A549 (cell line): ENCODE results near the gene SCYGR1. TPM values are rescaled to one million over a fixed set of nuclear protein-coding genes. Genes with fewer than 3 reads are reported as not detected.

Source experiments
- ATAC-seq, 2 experiments: fragments of 200-7000 bp in 1 of 2; fragments of >200 bp in 1 of 2; cut with Nextera tagmentation in 1 of 2; cut with Tn5 transposase in 1 of 2; 3 replicates each; pipeline versions ENCODE4 v1.8.0 to v1.9.1; 2018 to 2020; ENCODE audit warnings: mild to moderate bottlenecking in 1 of 2, moderate library complexity in 1 of 2
- CTCF ChIA-PET: fragments of 300-600 bp; sonication (Branson Sonifier 250); formaldehyde crosslinking; extraction: SDS; loops from one replicate; lab custom pipeline; 2021; ENCODE audit warnings: antibody characterized with exemption, inconsistent platforms; lab: Yijun Ruan, JAX
- POLR2A ChIA-PET: fragments of 350-600 bp; formaldehyde crosslinking; extraction: SDS; loops from one replicate; lab custom pipeline; 2021; ENCODE audit warnings: antibody characterized with exemption, inconsistent platforms; lab: Yijun Ruan, JAX
- DNase-seq, 2 experiments: peaks; one replicate each; pipeline versions ENCODE4 v3.0.0 to v3.0.0-alpha.2; 2011 to 2016; ENCODE audit warnings: low read depth in 1 of 2, low spot score in 1 of 2
- FAIRE-seq: peaks from 2 replicates; lab custom pipeline; 2011; peaks lifted over from hg19 to GRCh38; lab: Jason Lieb, UNC
- H3K27ac ChIP-seq, 2 experiments: fragments of >200 bp; sonication (Bioruptor Twin); formaldehyde crosslinking; 3 replicates each; pipeline ENCODE4 v1.5.1; 2016 to 2017
- H3K4me1 ChIP-seq: fragments of >200 bp; sonication (Bioruptor Twin); formaldehyde crosslinking; 3 replicates; pipeline ENCODE4 v1.6.1; 2016
- H3K4me2 ChIP-seq: fragments of >200 bp; sonication (Bioruptor Twin); formaldehyde crosslinking; 3 replicates; pipeline ENCODE4 v1.6.1; 2016
- H3K4me3 ChIP-seq: fragments of >200 bp; sonication (Bioruptor Twin); formaldehyde crosslinking; 3 replicates; pipeline ENCODE4 v1.5.1; 2016
- H3K9me3 ChIP-seq: fragments of >200 bp; sonication (Bioruptor Twin); formaldehyde crosslinking; 3 replicates; pipeline ENCODE4 v1.6.1; 2016
- BHLHE40 ChIP-seq: IDR thresholded peaks from 2 replicates; pipeline ENCODE4 v1.6.1; 2012; ENCODE audit warnings: low read depth, low read length, inconsistent platforms
- CEBPB ChIP-seq, 2 experiments: fragments of >200 bp in 1 of 2; sonication (Bioruptor Twin) in 1 of 2; formaldehyde crosslinking in 1 of 2; IDR thresholded peaks; 2 replicates each; pipeline ENCODE4 v1.6.1; 2012 to 2016
- FOXS1 ChIP-seq: fragments of 250-450 bp; sonication (Bioruptor Pico); IDR thresholded peaks from 2 replicates; pipeline ENCODE4 v1.5.0; 2020; ENCODE audit warnings: mild to moderate bottlenecking, moderate library complexity
- HEYL ChIP-seq: fragments of 250-450 bp; sonication (Bioruptor Pico); IDR thresholded peaks from 2 replicates; pipeline ENCODE4 v1.8.0; 2021; ENCODE audit warnings: mild to moderate bottlenecking, moderate library complexity
- HOXA7 ChIP-seq: fragments of 250-450 bp; sonication (Bioruptor Pico); IDR thresholded peaks from 2 replicates; pipeline ENCODE4 v1.5.0; 2020; ENCODE audit warnings: mild to moderate bottlenecking, moderate library complexity
- JUN ChIP-seq, 2 experiments: fragments of >200 bp; sonication (Bioruptor Twin); formaldehyde crosslinking; IDR thresholded peaks; 2 replicates in 1 of 2; 3 replicates in 1 of 2; pipeline ENCODE4 v1.6.1; 2016 to 2017
- JUNB ChIP-seq: fragments of >200 bp; sonication (Bioruptor Twin); formaldehyde crosslinking; IDR thresholded peaks from 2 replicates; pipeline ENCODE4 v1.6.1; 2016
- KDM1A ChIP-seq: fragments of 200-600 bp; sonication (generic); IDR thresholded peaks from 2 replicates; pipeline ENCODE4 v1.6.1; 2016; ENCODE audit warnings: low read depth, mild to moderate bottlenecking
- MYC ChIP-seq: IDR thresholded peaks from 2 replicates; pipeline ENCODE4 v1.6.1; 2012; ENCODE audit warnings: mild to moderate bottlenecking, inconsistent platforms, low read length, improper control_type of control experiment, borderline replicate concordance
- NFE2L2 ChIP-seq: fragments of 150-350 bp; conservative IDR thresholded peaks from 2 replicates; pipeline ENCODE4 v1.6.1; 2014; ENCODE audit warnings: low read length
- NPAS2 ChIP-seq: fragments of 250-450 bp; sonication (Bioruptor Pico); IDR thresholded peaks from 2 replicates; pipeline ENCODE4 v1.8.0; 2022; ENCODE audit warnings: mild to moderate bottlenecking, moderate library complexity, borderline replicate concordance
- PHF8 ChIP-seq: fragments of 200-600 bp; sonication (generic); IDR thresholded peaks from 2 replicates; pipeline ENCODE4 v1.6.1; 2016; ENCODE audit warnings: low read depth, mild to moderate bottlenecking, antibody characterized with exemption, moderate library complexity, borderline replicate concordance
- RAD21 ChIP-seq, 2 experiments: fragments of >200 bp in 1 of 2; sonication (Bioruptor Twin) in 1 of 2; formaldehyde crosslinking in 1 of 2; IDR thresholded peaks in 1 of 2; conservative IDR thresholded peaks in 1 of 2; 2 replicates in 1 of 2; 3 replicates in 1 of 2; pipeline ENCODE4 v1.6.1; 2012 to 2018; ENCODE audit warnings: inconsistent platforms in 1 of 2
- RARB ChIP-seq: fragments of 250-450 bp; sonication (Bioruptor Pico); IDR thresholded peaks from 2 replicates; pipeline ENCODE4 v1.8.0; 2021; ENCODE audit warnings: mild to moderate bottlenecking, moderate library complexity
- RNF2 ChIP-seq: fragments of 200-600 bp; sonication (generic); IDR thresholded peaks from 2 replicates; pipeline ENCODE4 v1.6.1; 2016; ENCODE audit warnings: low read depth, mild to moderate bottlenecking, antibody characterized with exemption, moderate library complexity, borderline replicate concordance
- SREBF2 ChIP-seq: fragments of 450-650 bp; IDR thresholded peaks from 2 replicates; pipeline ENCODE4 v1.6.1; 2014; ENCODE audit warnings: mild to moderate bottlenecking, moderate library complexity
- whole genome bisulfite sequencing: methylation state at CpG from one replicate; pipeline ENCODE4 v1.1.6; 2017; ENCODE audit errors: missing lambda C conversion rate; 5-methylcytosine and 5-hydroxymethylcytosine counted together
- polyA plus RNA-seq, 4 experiments: library from polyadenylated mRNA; depleted of rRNA in 3 of 4; stranded (reverse); fragments of >200 nt; fragmentation: RNase III in 1 of 4; extraction: RNeasy Plus Mini Kit Qiagen cat#74134 plus additional on column Dnase treatment in 1 of 4; gene quantifications; 2 replicates in 3 of 4; 3 replicates in 1 of 4; pipeline ENCODE4 v1.2.3, GENCODE V29; 2011 to 2017
- TF ChIP-seq, protein P1 (sequence below): fragments of 200-600 bp; sonication (generic); IDR thresholded peaks from 2 replicates; pipeline ENCODE4 v1.6.1; 2016; ENCODE audit warnings: antibody characterized with exemption, mild to moderate bottlenecking, moderate library complexity
- TF ChIP-seq, protein P2 (sequence below): fragments of >200 bp; sonication (Bioruptor Twin); formaldehyde crosslinking; IDR thresholded peaks from 3 replicates; pipeline ENCODE4 v1.6.1; 2016
- TF ChIP-seq, protein P3 (sequence below): fragments of >200 bp; sonication (Bioruptor Twin); formaldehyde crosslinking; IDR thresholded peaks from 2 replicates; pipeline ENCODE4 v1.6.1; 2016
- TF ChIP-seq, protein P4 (sequence below): IDR thresholded peaks from 2 replicates; pipeline ENCODE4 v1.6.1; 2012; ENCODE audit warnings: low read depth, borderline replicate concordance
- TF ChIP-seq, protein P5 (sequence below): fragments of 250-450 bp; sonication (Bioruptor Pico); IDR thresholded peaks from 2 replicates; pipeline ENCODE4 v1.5.0; 2021; ENCODE audit warnings: mild to moderate bottlenecking, moderate library complexity, borderline replicate concordance
- TF ChIP-seq, protein P6 (sequence below): fragments of 150-350 bp; IDR thresholded peaks from 2 replicates; pipeline ENCODE4 v1.6.1; 2014; ENCODE audit warnings: low read depth, mild to moderate bottlenecking, low read length
- TF ChIP-seq, protein P7 (sequence below): fragments of 250-450 bp; sonication (Bioruptor Pico); IDR thresholded peaks from 2 replicates; pipeline ENCODE4 v1.5.0; 2020; ENCODE audit warnings: low read depth, mild to moderate bottlenecking, moderate library complexity

Gene SCYGR1
- polyA plus RNA-seq, 2 of the 4 experiments (the other 2 are of a cell fraction): not detected

DNA sequence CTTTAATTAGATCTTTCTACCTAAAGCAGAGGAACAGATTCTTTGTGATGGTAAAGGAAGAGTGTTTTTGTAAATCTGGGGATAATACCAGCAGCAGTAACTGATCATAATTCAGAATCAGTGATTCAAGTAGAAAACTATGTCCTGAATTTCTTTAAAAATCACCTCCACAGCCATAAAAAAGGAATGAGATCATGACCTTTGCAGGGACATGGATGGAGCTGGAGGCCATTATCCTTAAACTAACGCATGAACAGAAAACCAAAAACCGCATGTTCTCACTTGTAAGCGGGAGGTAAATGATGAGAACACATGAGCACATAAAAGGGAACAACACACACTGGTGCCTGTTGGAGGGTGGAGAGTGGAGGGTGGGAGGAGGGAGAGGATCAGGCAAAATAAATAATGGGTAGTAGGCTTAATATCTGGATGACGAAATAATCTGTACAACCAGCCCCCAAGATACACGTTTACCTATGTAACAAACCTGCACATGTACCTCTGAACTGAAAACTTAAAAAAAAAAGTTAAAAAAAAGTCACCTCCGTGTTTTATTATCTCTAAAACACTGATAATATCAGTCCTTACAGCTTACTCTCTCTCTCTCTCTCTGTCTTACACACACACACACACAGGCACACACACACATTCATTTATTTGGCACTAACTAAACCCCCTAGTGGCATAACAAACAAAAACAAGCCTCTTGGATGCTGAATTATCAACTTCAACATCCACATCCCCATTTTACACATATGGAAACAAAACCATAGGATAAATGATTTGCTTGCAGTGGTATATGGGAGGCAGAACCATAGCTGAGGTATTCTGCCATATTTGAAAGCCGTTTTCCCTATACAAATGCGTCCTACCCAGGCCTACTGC is 10.0 kb downstream of the SCYGR1 start (continued):
- TF ChIP-seq, protein P1, sequence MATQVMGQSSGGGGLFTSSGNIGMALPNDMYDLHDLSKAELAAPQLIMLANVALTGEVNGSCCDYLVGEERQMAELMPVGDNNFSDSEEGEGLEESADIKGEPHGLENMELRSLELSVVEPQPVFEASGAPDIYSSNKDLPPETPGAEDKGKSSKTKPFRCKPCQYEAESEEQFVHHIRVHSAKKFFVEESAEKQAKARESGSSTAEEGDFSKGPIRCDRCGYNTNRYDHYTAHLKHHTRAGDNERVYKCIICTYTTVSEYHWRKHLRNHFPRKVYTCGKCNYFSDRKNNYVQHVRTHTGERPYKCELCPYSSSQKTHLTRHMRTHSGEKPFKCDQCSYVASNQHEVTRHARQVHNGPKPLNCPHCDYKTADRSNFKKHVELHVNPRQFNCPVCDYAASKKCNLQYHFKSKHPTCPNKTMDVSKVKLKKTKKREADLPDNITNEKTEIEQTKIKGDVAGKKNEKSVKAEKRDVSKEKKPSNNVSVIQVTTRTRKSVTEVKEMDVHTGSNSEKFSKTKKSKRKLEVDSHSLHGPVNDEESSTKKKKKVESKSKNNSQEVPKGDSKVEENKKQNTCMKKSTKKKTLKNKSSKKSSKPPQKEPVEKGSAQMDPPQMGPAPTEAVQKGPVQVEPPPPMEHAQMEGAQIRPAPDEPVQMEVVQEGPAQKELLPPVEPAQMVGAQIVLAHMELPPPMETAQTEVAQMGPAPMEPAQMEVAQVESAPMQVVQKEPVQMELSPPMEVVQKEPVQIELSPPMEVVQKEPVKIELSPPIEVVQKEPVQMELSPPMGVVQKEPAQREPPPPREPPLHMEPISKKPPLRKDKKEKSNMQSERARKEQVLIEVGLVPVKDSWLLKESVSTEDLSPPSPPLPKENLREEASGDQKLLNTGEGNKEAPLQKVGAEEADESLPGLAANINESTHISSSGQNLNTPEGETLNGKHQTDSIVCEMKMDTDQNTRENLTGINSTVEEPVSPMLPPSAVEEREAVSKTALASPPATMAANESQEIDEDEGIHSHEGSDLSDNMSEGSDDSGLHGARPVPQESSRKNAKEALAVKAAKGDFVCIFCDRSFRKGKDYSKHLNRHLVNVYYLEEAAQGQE: no peak
- TF ChIP-seq NPAS2 (CRISPR knock-in tag) (no peak), JUN (IDR thresholded peaks at IDR 0.05) (peak in 1 of 2 experiments; percentile 25; a peak in 1 of 5 replicates), SREBF2 (no peak), RAD21 (conservative IDR thresholded peaks at IDR 0.05 in 1 of 2, IDR thresholded peaks at IDR 0.05 in 1 of 2) (peak in 1 of 2 experiments; percentile 31; a peak in 1 of 5 replicates), PHF8 (no peak), FOXS1 (CRISPR knock-in tag) (no peak), NFE2L2 (no peak)
- TF ChIP-seq, protein P2, sequence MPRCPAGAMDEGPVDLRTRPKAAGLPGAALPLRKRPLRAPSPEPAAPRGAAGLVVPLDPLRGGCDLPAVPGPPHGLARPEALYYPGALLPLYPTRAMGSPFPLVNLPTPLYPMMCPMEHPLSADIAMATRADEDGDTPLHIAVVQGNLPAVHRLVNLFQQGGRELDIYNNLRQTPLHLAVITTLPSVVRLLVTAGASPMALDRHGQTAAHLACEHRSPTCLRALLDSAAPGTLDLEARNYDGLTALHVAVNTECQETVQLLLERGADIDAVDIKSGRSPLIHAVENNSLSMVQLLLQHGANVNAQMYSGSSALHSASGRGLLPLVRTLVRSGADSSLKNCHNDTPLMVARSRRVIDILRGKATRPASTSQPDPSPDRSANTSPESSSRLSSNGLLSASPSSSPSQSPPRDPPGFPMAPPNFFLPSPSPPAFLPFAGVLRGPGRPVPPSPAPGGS: no peak
- TF ChIP-seq, protein P3, sequence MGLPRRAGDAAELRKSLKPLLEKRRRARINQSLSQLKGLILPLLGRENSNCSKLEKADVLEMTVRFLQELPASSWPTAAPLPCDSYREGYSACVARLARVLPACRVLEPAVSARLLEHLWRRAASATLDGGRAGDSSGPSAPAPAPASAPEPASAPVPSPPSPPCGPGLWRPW: no peak
- TF ChIP-seq, protein P4, sequence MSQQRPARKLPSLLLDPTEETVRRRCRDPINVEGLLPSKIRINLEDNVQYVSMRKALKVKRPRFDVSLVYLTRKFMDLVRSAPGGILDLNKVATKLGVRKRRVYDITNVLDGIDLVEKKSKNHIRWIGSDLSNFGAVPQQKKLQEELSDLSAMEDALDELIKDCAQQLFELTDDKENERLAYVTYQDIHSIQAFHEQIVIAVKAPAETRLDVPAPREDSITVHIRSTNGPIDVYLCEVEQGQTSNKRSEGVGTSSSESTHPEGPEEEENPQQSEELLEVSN: 0 out of 2 replicates have a peak, but pooled peaks have one; percentile 11

DNA sequence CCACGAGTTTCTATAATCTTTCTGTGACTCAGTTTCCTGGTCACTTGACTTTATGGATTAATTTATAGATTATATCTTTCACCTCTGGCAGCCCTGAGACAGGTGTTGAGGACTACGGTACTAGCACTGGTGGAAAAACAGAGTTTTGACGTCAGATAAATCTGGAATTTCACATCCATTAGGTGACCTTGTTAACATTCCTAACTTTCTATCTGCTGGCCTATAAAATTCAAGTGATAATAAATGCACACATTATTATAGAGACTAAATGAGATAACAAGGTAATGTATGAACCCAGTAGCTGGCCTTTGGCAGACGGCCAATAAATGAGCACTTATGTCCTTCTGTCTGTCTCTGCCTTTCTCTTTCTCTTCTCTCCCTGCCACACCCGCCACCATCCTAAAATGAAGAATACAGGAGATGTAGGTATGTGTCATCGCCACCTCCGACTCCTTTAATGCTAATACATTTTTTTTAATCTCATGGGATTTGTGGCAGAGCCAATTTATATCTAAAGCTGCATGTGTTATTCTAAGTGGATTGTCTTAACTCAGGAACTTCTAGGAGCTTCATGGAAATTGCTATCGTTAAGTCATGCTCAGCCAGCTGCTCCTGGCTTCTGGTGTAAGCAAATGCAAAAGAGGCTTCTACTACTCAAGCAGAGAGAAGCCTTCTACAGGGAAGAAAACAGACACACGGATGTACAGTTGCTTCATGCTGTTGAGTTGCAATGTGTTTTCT is 10.9 kb downstream of the SCYGR1 start:
- Histone ChIP-seq H3K4me3 (peak overlapping the region; percentile 37), H3K27ac (peak overlapping the region; percentile 95 to 99), H3K4me2 (peak overlapping the region; percentile 78), H3K9me3 (no peaks in the 10 kb centered on the region), H3K4me1 (peaks cover 59% of the 10 kb centered on the region)
- POLR2A ChIA-PET: interaction anchor here (0.5 kb wide), 1 partner anchor 11 kb away, joined by 6 read pairs; no protein-coding TSS in a partner anchor
- no peak for FAIRE-seq
- ATAC-seq: peak in 1 of 2 experiments; percentile 27; a peak in 3 of 6 replicates
- 39% methylated on average over 9 of the region's 9 CpGs for WGBS
- TF ChIP-seq KDM1A (no peak), HEYL (CRISPR knock-in tag) (0 out of 2 replicates have a peak, but pooled peaks have one; percentile 7), BHLHE40 (no peak), JUNB (no peak), RARB (CRISPR knock-in tag) (no peak), RNF2 (no peak), HOXA7 (CRISPR knock-in tag) (no peak), SREBF2 (no peak), MYC (no peak), CEBPB (IDR thresholded peaks at IDR 0.05) (0 out of 4 replicates have a peak, but pooled peaks of 1 of the 2 experiments have one; percentile 7)
- TF ChIP-seq, protein P5, sequence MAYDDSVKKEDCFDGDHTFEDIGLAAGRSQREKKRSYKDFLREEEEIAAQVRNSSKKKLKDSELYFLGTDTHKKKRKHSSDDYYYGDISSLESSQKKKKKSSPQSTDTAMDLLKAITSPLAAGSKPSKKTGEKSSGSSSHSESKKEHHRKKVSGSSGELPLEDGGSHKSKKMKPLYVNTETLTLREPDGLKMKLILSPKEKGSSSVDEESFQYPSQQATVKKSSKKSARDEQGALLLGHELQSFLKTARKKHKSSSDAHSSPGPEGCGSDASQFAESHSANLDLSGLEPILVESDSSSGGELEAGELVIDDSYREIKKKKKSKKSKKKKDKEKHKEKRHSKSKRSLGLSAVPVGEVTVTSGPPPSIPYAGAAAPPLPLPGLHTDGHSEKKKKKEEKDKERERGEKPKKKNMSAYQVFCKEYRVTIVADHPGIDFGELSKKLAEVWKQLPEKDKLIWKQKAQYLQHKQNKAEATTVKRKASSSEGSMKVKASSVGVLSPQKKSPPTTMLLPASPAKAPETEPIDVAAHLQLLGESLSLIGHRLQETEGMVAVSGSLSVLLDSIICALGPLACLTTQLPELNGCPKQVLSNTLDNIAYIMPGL (CRISPR knock-in tag): no peak
- TF ChIP-seq, protein P6, sequence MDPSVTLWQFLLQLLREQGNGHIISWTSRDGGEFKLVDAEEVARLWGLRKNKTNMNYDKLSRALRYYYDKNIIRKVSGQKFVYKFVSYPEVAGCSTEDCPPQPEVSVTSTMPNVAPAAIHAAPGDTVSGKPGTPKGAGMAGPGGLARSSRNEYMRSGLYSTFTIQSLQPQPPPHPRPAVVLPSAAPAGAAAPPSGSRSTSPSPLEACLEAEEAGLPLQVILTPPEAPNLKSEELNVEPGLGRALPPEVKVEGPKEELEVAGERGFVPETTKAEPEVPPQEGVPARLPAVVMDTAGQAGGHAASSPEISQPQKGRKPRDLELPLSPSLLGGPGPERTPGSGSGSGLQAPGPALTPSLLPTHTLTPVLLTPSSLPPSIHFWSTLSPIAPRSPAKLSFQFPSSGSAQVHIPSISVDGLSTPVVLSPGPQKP: no peak
- TF ChIP-seq, protein P7, sequence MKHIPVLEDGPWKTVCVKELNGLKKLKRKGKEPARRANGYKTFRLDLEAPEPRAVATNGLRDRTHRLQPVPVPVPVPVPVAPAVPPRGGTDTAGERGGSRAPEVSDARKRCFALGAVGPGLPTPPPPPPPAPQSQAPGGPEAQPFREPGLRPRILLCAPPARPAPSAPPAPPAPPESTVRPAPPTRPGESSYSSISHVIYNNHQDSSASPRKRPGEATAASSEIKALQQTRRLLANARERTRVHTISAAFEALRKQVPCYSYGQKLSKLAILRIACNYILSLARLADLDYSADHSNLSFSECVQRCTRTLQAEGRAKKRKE (CRISPR knock-in tag): no peak
- TF ChIP-seq, protein P3: no peak
- peak in 1 of 2 experiments; percentile 53 for DNase-seq
- CTCF ChIA-PET: interaction anchor here (1.4 to 2.9 kb wide), 3 partner anchors 9 to 94 kb away, joined by 3 to 13 read pairs (median 3); no protein-coding TSS in a partner anchor
